Fibroblast of pulmonary artery (primary cell): ENCODE results near the gene TTLL13.

Experiments
- DNase-seq: peaks from one replicate; pipeline ENCODE4 v3.0.0-alpha.2; 2010; ENCODE audit warnings: low read depth
- H3K4me3 ChIP-seq: replicated peaks from 2 replicates; pipeline ENCODE4 v1.5.1; 2011; ENCODE audit warnings: low read depth, mild to moderate bottlenecking, control low read depth, low read length, moderate library complexity
- CTCF ChIP-seq: IDR thresholded peaks from 2 replicates; pipeline ENCODE4 v1.5.1; 2011; ENCODE audit warnings: mild to moderate bottlenecking, control low read depth, low read length, inconsistent platforms; ENCODE audit errors: missing control alignments

The TTLL13 gene

GRCh38 chr15:90231028-90232017, 18.0 kb upstream of the TTLL13 start:
- TF ChIP-seq CTCF: no peak
- no peak overlapping the region for H3K4me3 ChIP-seq
- no peak for DNase-seq

GRCh38 chr15:90232196-90232595, 17.2 kb upstream of the TTLL13 start:
- no peak for TF ChIP-seq CTCF
- H3K4me3 ChIP-seq: no peak overlapping the region
- no peak for DNase-seq

- peak; percentile 44 for TF ChIP-seq CTCF
- peak overlapping the region; percentile 84 for H3K4me3 ChIP-seq
- peak; percentile 28 for DNase-seq
Measured at GRCh38 chr15:90232941-90233386, 16.4 kb upstream of the TTLL13 start.

- peak; percentile 97 for DNase-seq
- no peak for TF ChIP-seq CTCF
- H3K4me3 ChIP-seq: peak within 1 kb of the TSS; percentile 84
Measured at GRCh38 chr15:90233387-90234095, 15.8 kb upstream of the TTLL13 start, which contains the start of gene CIB1. Gene CIB1 (minus strand): TSS chr15:90233941. CDS start chr15:90233885, 56 bp downstream.

- no peak for TF ChIP-seq CTCF
- peak; percentile 35 for DNase-seq
- H3K4me3 ChIP-seq: peak within 1 kb of the TSS; percentile 84
Measured at GRCh38 chr15:90234096-90234988, 15.0 kb upstream of the TTLL13 start, which contains the start of gene GDPGP1. Gene GDPGP1 (plus strand): TSS chr15:90234209. CDS start chr15:90240909, 6,700 bp downstream.

GRCh38 chr15:90239371-90239770, 10.0 kb upstream of the TTLL13 start:
- no peak for DNase-seq
- no peak overlapping the region for H3K4me3 ChIP-seq
- no peak for TF ChIP-seq CTCF
